ENCODE measurements around the gene SCO2.

The SCO2 gene, protein sequence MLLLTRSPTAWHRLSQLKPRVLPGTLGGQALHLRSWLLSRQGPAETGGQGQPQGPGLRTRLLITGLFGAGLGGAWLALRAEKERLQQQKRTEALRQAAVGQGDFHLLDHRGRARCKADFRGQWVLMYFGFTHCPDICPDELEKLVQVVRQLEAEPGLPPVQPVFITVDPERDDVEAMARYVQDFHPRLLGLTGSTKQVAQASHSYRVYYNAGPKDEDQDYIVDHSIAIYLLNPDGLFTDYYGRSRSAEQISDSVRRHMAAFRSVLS

DNA sequence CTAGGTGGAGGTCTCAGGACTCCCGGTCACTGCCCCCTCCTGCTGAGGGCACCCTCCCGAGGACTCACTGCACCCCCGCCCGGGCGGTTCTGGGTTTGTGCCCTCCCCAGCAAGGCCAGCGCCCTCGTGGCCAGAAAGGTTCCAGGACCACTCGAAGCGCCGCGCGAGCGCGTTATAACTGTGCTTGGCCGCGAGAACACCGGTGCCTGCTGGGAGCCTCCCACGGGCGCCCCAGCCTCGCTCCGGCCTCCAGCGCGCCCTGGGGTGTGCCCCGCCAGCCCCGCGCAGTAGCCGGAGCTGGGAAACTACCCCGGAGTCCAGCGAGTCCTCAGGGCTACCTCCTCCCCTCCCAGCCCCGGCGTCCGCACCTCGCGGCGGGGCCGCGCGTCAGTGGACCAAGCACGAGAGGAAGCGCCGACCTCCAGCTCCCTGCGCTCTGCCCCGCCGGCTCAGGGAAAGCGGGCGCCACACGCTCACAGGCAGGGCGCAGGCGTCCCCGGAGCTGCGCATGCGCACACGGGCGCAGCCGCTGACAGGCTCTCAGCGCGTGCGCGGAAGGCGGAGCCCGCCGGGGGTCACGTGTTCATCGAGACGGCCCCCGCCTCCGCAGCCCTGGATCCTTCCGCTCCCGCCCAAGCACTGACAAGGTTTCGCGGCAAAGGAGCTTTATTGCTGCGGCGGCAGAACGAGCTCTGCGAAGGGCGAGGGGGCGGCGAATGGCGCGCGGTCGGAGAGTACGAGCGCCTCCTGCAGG, at the start of gene SCO2:
SCO2 (minus strand) TSS at position 495 of the 754 bp plus-strand sequence. CDS start 1,187 bp downstream, outside the sequence.
- DNase-seq = peak; percentile 93

DNA sequence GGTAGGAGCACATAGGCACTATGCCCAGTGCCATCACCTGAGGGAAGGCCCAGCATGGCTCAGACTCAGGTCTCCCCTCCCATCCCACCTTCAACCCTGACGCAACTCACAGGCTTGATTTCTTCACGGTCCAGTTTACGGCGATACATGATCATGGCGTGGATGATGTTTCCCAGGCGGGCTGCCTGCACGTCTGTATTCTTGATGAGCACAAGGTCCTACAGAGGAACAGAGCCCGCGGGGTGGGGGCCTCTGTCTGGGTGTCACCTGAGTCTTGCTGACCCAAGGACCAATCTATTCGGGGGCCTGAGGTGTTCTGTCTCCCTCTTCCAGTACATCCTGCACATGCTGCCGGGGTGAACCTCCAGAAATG, 49.0 kb upstream of the SCO2 start:
- no peak for DNase-seq

DNA sequence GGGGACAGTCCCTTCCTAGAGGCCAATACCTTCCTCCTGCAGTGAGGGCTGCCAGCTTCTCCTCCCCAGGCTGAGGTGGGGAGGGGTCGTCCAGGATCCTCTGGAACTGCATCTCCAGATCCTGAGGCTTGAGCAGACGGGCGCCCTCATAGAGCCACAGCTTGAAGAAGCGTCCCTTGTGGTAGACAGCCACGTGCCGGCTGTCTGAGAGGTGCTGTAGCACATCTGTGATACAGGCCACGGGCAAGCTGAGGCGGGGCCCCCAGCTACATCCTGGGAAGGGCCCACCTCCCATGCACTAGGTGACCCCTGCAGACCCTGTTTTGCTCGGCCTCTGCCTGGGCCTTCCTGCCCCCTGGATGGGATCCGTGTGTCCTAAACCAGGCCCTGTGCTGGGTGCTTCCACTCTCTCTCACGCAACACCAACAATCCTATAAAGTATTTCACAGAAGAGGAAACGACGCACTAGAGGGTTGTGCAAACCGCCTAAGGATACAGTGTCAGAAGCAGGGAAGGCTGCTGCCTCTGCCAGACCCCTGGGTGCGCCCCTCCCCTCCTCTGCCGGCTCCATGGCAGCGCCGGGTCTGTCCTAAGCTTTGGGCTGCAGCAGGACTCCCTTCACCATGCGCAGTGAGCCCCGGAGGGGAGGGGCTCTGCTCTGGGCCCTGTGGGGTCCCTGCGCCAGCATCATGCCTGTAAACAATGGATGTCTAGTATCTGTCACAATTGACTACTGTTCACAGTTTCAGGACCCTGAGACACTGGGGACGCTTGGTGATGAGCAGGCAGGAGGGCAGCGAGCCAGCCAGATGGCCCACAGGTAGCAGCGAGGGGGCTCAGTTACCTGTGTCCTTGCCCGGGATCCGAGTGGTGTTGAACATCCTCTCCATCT, 48.3 kb upstream of the SCO2 start:
- no peak for DNase-seq

DNA sequence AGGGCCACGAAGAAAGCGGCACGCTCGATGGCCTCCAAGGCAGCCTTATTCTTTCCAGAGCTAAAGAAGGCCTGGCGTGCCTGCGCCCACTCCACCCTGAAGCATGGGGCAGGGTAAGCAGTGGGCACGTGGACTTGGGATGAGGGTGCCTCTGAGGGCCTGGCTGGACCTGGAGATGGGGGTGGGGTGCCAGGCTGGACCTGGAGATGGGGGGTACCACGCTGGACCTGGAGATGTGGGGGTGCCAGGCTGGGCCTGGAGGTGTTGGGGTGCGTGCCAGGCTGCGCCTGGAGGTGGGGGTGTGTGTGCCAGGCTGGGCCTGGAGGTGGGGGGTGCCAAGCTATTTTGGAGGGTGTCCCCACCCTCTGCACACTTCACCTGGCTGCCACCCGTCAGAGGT, 47.6 kb upstream of the SCO2 start:
- no peak for DNase-seq

DNA sequence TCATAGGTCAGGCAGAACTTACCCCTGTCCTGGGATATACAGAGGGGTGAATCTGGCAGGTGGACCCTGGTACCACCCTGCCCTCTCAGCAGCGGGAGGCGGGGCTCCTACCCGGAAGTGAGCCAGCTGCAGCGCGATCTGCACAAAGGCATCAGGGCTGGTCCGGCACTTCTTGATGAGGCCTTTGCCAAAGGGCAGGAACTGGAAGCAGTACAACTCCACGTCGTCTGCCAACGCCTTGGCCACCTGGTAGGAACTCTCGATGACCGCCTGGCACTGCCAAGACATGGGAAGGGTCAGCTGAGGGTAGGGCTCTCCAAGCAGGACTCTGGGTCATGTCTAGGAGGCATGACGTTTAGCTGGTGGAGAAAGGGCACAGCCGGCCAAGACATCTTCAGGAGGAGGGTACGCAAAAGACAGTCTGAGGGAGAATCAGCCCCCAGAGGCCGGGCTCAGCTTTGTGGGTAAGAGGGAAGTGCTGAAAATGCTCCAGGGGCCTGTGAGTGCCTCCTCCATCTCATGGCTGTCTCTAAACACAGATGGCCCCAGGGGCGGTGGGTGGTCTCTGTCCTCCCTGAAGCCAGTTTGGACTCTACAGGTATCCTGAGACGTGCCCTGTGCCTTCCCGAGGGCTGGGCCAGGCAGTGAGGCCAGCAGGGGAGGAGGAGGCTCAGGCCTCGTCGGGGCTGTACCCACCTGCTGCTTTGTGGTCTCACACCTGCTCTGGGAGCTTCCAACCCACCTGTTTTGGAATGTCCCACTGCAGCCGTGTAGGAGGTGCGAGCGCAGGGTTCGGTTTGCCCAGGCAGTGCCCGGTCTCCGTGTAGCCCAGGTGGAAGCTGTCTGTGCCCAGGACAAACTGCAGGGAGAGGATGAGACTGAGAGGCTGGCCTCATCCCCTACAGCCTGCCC, 46.1 kb upstream of the SCO2 start:
- DNase-seq = no peak

DNA sequence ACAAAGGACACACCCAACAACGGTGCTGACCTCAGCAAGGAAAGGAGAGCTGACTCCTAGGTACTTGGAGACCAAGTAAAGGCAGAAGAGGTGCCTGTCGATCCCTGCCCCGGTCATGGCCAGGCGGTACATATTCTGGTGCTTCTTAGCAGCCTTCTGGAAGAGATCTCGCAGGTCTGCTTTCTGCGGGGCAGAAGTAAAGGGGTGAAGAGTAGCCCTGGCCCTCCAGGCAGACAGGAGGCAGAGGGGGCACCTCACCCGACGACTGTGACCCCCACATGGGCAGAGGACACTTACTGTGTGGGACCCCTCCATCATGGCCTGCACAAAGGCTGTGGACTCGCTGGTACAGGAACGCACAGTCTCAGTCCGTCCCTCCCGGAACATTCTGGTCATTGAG, 45.5 kb upstream of the SCO2 start:
- no peak for DNase-seq

DNA sequence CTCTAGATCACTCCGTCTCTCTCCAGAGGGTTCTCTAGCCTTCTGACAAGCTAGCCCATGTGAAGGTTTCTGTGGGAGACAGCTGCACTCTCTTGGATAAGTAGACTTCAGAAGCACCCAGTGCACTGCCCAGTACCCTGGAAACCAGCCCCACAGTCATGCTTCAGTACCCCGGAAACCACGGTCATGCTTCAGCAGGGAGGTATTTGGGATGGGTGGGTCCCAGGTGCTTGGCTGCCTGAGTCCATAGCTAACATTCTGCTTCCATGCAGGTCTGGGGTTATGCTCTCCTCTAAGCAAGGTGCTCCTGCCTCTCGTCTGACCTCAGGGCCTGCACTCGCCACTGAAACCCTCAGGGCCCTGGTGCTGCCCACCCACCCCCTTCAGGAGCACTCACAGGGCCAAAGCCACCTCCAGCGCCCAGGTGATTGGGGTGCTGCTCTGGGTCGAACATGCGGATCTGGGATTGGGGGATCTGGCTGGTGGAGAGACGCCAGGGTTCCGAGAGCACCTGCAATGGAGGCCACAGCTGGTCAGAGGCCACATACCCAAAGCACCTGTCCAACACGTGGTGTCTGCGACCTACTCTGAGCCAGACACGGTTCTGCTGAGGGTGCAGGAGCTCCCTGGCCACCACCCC, 44.6 kb upstream of the SCO2 start:
- DNase-seq = no peak

DNA sequence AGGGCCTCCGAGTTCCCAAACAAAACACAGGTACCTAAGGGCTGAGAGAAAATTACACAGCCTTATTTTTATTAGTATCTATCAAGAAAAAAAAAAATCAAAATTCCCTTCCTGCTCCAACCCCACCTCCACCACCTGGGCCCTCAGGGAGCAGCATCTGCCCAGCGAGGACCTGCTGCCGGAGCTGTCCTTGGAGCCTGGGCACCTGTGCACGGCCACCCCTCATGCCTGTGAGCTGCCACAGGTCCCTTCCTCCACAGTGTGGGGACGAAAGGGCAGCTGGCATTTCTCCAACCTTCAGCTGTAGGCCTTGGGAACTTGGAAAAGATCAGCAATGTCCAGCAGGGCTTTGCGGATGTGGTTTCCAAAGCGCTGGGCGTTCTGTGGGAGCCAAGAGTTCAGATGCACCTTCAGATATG, 43.7 kb upstream of the SCO2 start:
- no peak for DNase-seq

DNA sequence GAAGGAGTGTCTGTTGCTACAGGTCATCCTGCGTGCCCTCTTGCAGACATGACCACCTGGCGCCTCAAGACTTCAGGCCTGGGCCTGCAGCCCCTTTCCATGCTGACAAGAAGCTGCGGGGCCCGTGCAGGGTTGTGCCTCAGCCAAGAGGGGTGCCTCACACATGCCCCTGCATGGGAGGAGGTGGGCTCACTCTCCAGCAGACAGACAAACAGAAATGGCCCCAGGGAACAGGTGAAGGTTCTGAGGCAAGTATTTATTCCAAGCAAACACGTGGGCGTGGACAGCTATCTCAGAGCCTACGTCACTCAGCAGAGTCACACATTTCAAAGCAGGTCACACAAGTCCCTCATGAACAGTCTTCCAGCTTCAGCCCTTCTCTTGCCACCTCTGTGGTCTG, 43.2 kb upstream of the SCO2 start:
- no peak for DNase-seq

DNA sequence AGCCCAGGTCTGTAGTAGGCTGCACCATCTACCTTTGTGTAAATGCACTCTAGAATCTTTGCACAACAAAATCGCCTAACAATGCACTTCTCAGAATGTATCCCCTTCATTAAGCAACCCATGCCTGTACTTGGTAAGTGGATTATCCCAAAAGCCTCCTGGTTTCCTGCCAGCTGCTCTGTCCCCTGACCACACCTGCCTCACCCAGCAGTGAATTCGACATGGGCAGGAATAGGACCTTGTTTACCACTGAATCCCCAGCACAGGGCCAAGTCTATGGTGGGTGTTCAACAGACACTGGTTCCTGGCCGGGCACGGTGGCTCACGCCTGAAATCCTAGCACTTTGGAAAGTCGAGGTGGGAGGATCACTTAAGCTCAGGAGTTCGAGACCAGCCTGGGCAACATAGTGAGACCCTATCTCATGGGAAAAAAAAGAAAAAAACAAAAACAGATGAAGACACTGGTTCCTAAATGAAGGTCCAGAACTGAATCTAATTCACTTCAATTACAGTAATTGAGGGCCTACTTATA, 42.4 kb upstream of the SCO2 start:
- no peak for DNase-seq

DNA sequence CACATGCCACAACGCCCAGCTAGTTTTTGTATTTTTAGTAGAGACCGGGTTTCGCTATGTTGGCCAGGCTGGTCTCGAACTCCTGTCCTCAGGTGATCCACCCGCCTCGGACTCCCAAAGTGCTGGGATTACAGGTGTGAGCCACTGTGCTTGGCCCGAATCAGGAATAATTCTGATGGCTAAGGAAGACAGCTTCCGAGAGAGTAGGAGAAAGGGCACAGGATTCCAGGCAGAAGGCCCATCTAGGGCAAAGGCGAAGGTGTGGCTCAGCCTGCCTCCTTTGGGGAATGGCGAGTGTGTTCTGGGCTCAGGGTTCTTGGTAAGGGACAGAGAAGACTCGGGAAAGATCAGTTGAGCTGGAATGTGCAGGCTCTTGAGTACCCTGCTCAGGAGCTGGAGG, 38.9 kb upstream of the SCO2 start:
- no peak for DNase-seq

DNA sequence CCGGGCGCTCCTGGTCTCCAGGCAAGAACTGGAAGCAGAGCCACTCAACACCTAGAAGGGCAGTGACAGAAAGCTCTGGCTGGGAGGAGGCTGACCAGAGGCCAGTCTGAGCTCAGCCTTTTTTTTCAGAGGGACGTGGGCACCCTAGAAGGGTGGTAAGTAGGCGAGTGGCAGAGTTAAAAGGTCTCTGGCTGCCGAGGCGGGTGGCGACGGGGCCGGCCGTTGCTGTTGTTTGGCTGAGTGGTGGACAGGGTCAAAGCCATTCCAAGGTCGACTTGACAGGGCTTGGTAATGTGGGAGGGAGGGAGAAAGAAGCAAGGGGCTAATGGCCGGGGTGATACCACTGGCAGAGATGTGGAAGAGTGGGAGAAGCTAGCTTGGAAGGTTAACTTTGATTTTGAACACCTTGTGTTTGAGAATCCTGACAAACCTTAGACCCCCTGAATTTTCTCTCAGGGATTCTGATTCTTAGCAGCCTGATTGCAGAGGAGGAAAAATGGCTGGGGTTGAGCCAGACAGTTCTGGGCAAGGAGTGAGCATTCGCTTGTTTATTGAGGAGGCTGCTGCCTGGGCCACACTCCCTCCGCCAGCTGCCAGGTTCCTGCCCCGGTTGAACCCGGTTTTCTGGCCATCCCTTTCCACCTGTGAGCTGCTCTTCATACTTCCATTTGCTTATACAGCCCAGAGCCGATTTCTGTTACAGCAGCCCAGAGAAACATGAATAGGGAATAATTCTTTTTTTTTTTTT, 38.2 kb upstream of the SCO2 start:
- no peak for DNase-seq

DNA sequence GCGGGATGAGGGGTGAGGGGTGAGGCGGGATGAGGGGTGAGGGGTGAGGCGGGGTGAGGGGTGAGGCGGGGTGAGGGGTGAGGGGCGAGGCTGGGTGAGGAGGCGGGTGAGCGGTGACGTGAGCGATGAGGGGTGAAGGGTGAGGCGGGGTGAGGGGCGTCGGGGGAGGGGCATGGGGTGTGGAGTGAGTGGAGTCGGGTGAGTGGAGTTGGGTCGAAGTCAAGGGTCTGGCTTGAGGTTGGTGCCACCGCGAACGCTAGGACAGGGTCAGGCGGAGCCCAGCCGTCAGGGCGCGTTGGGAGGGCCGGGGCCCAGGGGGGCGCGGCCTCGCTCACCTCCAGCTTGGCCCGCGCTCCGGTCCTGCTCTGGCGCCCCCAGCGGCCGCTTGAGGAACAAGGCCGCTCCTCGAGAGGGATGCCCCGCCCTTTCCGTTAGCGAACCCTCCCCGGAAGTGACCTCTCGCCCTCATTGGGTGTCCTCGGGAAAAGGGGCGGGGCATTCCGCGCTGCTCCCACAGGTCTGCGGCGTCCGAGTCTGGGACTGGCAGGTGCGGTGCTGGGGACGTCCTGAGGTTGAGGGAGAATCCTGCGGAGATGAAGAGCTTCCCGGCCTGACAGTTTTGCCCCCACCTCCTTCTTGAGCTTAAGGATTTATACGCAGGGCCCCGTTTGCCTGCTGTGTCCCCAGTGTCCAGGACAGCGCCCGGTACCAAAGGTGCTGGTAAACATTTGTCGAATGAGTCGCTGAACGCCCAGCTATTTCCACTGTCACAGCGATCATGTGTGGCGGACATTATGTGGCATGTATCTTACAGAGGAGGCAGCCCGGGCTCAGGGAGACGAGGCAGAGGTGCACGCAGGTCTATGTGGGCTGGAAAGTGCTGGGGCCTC, 37.4 kb upstream of the SCO2 start, which contains the start of gene SYCE3:
SYCE3 (minus strand) TSS at position 397 of the 890 bp plus-strand sequence. CDS start 6,514 bp downstream, outside the sequence.
- DNase-seq = peak; percentile 89

DNA sequence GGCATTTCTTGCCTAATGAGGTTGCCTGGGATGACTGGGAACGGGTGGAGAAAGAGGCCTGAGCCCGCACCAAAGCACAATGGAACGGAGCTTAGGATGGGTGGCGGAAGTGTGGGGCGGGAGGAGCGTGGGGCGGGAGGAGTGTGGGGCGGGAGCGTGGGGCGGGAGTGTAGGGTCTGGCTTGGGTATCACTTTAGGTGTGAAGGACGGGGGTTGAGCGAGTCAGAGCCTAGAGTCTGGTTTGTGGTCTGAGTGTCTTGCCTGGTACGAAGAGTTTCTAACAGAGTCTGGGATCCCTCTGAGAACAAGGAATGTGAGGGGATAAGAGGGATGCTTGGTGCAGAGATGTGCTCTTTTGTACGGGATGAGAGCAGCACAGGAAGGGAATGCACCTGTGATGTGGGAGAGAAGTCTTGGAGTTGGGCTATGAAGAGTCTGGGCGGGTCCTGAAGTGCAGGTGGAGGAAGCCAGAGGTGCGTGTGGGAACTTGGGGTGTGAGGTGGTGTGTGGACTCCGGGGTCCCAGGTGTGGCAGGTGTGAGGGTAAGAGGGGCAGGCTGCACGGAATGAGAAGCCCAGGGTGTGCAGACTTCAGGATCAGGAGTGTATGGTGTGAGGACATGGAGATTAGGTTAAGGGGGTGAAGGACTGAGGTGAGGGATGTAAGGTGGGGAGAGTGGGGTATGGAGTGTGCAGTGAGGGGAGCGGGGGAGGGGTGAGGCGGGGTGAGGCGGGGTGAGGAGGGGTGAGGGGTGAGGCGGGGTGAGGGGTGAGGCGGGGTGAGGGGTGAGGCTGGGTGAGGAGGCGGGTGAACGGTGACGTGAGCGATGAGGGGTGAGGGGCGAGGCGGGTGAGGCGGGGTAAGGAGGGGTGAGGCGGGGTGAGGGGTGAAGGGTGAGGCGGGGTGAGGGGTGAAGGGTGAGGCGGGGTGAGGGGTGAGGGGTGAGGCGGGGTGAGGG, 36.3 kb upstream of the SCO2 start:
- DNase-seq = no peak

DNA sequence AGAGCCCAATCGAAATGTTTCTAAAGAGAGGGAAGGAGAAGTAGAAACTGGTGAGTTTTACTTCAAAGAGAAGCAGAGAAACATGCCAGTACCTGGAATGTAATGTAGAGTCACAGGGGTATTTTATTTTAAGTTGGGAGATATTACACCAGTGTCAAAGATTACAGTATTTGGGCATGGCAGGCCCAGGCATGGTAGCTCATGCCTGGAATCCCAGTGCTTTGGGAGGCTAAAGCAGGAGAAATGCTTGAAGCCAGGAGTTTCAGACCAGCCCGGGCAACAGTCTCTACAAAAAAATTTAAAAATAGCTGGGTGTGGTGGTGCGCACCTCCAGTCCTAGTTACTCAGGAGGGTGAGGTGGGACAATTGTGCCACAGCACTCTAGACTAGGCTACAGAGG, 34.6 kb upstream of the SCO2 start:
- no peak for DNase-seq

DNA sequence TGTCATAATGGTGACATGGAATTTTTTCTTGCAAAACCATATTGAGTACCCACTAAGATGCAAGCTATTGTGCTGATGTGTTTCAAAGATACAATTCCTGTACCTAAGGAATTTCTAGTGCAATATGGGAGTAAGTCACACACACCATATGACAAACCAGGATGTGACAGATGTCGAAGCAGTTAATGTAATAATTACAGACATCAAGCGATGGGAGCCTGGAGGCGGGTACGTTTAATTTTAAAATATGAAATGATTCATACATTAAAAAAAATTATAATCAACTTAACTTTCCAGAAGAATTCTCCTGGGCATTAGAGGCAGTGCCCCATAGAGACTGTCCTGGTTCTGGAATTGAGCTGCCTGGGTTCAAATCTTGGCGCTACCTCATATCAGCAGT, 31.3 kb upstream of the SCO2 start:
- no peak for DNase-seq

DNA sequence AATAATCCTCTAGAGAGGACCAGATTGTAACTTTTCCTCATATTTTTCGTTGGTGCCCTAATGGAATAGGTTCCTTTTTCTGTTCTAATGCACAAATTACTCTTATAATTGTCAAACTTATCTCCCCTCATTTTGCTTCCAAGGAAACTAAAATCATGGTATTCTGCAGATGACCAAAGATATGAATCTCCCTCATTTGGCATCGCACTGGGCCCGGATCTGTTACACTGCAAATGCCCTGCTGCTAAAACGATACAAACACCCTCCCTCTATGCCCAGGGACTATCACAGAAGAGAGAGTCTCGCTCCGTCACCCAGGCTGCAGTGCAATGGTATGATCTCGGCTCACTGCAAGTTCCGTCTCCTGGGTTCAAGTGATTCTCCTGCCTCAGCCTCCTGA, 27.9 kb upstream of the SCO2 start:
- DNase-seq = no peak

DNA sequence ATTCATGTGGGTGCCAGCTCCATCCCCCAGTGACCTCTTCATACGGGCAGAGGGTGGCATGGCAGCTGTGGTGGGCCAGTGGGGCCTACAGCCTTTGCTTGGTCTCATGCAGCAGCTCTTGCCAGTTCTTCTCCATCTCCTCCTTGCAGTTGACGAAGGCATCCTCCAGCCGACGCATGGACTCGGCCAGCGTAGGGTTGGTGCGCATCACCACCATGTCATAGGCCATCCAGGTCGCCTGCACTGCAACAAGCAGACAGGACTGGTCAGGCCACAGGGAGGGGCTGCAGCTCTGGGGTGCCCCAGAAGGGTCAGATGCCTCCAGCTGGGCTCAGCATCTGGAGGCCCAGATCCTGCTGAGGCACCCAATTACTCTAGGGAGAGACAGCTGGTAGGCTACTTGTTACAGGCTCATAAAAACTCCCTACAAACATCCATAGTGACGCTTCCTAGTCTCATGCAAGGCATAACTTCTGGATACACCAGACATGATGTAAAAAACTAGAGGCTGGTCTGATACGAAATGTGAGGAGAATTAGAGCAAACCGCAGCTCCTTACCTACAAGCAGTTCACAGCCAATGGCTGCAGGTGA, 25.9 kb upstream of the SCO2 start:
- no peak for DNase-seq

All from NK-92 treated with Interleukin-12 subunit alpha and Interleukin-12 subunit beta, amount 100 ng/mL, for 24 hours (cell line).